ENCODE results near the gene RRP15.

DNA sequence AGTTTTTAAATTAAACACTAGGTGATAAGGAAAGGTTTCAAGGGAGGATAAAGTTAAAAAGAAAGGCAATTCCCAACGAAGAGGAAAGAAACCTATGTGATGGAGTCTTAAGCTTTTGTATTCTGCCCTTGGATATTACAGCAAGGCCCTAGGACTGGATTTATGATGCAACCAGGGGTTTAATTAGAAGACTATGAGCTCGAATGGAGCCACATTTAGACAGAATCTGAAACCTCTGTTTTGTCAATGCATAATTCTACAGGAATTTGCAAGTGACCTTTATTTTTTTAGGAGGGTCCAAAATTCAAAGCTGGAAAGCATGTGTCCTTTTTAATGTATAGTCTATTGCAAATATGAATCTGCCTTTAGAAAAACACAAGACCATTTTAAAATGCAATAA is 98.0 kb downstream of the RRP15 start:
- TF ChIP-seq CTCF (conservative IDR thresholded peaks at IDR 0.05 in 1 of 2, IDR thresholded peaks at IDR 0.05 in 1 of 2; ENCODE audit: low read depth in 1 of 2, low read length in 2 of 2) (no peak), EZH2 (IDR thresholded peaks at IDR 0.05; ENCODE audit: low read length, missing control alignments) (no peak)
